ENCODE results near the gene CA12.
"Not testable (repeated sequence)": the region's sequence is repeated elsewhere in the genome, so short reads cannot be mapped to it uniquely, and the experiment has no call there.

CA12 gene

DNA sequence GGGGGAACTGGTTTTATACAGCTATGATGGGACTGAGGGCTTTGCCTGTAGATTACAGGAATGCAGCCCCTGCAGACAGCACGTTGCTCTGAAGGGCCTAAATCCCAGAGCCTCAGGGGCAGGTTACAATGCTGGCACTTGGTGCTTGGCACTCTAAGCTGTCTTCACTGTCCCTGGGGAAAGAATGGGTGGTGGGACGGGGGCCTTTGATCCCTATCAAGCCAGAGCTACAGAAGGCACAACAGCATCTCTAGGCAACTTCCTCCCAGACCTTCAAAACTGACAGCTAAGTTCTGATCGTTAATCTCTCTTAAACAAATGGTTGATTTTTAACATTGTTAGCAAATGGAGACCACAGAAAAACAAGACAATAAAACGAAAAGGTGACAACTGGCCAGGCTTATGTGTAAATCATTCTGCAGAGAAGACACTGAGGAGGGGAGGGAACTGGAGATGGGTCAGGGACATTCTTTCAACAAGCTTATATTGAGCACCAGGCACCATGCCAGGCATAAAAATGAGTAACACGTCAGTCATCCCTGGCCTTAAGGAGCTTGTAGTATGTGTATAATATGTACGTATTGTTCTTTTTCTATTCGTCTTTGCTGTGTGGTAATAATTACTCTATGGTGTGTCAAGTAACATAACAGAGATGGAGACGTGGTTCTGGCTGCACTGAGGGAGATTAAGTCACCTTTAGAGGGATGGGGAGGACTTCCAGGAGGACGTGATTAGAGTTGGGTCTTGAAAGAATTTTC is 49.1 kb downstream of the CA12 start:
- DNase-seq: no peak

DNA sequence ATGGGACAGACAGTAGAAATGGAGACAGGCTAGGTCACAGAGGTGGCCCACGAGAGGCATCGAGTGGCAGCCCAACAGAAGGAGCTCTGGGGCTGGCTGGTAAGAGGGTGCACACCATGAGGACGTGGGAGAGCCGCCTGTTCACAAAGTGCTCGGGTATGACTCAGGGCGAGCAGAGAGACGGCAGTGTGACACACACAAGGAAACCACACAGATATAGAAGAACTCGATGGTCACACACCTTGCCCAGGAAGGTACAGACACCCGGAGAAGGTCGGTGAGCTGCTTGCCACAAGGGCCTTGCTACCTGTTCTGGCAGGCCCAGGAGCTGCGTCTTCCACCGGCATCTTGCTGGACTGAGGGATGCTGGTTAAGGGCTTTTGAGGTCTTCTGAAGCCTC is 50.2 kb downstream of the CA12 start:
- DNase-seq: no peak

- DNase-seq: no peak
Observed at GRCh38 chr15:63330926-63331325, 50.7 kb downstream of the CA12 start.

DNA sequence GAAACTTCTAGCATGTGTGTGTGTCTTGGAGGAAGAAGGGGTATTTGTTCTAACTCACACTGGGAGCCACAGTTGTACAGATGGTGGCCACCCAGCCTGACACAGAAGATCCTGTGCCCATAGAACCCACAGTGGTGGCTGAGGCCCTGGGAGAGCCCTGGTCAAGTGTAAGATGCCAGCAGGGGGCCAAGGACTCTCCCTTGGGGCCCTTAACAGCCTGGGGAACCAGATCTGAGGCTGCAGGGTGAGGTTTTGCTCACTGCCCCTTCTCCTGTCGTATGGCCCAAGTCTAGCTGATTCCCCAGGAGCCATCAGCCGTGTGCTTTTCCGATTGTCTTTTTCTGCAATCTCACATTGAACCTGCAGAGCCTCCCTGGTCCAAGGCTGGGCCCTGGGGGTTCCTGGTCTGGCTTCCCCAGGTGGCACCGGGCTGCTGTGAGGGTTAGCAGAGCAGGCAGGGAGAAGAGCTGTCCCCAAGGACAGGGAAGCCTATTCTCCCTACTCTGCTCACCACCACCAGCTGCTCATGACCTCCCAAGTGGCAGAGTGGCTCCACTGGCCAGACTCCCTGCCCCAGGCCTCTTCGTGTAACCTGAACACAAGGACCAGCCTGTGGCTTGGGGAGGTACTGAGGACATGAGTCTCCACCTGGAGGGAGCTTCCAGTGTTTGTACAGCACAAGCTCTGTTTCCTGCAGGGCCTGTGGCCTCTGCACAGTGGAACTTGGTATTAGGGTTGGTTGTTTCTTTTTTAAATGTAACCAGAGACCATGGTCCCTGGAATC is 51.9 kb downstream of the CA12 start:
- no peak for DNase-seq

- no peak for DNase-seq
Observed at GRCh38 chr15:63327648-63328421, 53.8 kb downstream of the CA12 start.

- no peak for DNase-seq
Observed at GRCh38 chr15:63324770-63325169, 56.9 kb downstream of the CA12 start.

GRCh38 chr15:63323798-63324563 is 57.7 kb downstream of the CA12 start:
- DNase-seq: no peak

DNA sequence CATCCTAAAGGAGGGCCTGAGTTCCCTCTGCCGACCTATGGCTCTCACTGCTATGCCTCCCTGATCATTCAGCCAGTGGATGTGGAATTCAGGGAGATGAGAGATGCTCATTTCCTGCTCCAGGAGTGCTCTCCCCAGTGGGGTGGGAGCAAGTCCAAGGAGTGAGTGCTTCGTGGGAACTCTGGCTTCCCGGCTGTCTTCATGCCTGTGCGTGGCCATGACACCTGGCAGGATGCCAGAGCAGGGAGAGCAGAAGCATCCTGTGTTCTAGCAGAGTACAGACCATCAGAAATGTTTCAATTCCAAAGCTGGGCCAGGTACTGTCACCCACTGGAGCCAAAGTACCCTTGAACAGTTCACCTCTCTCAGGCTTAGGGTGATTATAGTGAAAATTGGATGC is 59.1 kb downstream of the CA12 start:
- no peak for DNase-seq

GRCh38 chr15:63321462-63321861 is 60.2 kb downstream of the CA12 start:
- DNase-seq: no peak

GRCh38 chr15:63320981-63321380 is 60.7 kb downstream of the CA12 start:
- DNase-seq: not testable (repeated sequence)

GRCh38 chr15:63320446-63320845 is 61.2 kb downstream of the CA12 start:
- DNase-seq: not testable (repeated sequence)

GRCh38 chr15:63319065-63319464 is 62.6 kb downstream of the CA12 start:
- DNase-seq: no peak

DNA sequence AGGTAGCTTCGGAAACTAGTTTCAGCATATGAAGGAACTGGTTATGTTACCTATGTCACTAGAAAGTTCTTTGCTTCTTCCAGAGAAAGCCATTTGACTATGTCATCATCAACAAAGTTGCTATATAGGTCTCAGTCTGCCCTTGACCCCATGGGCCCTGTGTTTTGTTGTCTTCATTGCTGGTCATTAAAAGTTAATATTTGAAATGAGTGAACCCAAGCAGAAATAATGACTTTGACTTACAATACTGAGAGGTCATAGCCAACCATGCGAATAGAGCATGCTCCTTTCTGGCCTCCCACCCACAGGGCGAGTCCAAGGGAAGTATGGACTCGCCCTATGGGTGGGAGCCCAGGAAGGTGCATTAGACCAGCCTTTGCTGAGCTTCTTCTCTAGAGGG is 63.3 kb downstream of the CA12 start:
- no peak for DNase-seq

DNA sequence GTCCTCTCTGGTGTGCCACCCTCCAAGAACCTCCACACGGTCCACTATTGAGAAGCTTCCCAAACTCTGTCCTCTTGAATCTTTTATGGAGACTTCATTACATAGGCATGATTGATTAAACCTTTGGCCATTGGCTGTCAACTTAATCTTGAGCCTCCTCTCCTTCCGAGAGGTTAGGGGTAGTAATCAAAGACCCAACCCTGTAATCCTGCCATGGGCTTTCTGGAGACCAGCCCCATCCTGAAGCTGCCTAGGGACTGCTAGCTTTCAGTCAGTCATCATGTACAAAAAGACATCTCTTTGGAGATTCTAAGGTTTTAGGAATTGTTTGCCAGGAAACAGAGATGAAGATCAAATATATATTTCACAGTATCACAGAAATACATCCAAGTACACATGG is 67.2 kb downstream of the CA12 start:
- DNase-seq: no peak

DNA sequence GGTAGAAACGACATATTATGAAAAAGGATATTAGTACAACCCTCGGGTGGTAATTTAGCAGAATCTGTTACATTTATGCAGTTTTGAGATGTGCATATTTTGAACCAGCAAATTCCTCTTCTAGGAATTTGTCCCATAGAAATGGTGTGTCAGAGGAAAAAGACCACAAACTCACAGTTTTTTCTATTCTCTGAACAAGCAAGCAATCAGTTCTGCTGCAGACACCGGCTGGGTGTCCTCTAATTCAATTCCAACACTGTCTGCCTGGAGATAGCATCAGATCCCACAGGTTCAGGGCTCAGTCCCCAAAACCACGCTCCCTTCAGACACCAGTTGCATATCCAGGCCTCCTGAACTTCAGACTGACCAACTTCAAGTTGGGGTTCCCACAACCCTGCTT is 67.8 kb downstream of the CA12 start:
- no peak for DNase-seq

DNA sequence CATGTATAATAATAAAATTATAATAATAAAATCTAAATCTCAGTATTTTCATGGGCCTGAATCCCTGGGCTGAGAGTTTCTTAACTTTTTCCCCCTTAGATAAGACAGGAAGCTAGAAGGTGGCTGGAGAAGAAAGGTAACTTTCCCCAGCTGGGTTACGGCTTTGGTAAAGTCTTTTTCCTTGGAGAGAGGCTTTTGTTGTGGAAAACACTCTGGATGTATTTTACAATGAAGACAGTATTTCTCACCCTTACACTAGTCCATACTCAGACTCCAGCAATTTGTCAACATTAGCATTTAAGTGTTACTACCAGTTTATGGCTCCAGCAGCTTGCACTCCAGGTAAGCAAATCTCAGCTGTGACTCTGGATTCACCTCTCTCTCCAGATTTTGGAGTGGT is 69.4 kb downstream of the CA12 start:
- DNase-seq: no peak

DNA sequence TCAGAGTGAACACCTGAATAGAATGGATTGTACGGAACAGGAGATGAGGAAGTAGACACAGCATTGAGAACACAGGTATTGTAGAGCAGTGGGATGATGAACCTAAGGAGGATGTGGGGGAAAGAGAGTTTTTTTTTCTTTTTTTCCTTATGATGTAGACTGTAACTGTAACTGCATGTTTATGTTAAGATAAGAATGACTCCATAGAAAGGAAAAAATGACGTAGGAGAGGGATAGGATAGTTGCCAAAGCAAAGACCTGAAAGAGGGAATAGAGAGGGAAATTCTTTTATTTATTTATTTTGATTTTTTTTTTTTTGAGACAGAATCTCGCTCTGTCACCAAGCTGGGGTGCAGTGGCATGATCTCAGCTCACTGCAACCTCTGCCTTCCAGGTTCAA is 71.0 kb downstream of the CA12 start:
- no peak for DNase-seq

DNA sequence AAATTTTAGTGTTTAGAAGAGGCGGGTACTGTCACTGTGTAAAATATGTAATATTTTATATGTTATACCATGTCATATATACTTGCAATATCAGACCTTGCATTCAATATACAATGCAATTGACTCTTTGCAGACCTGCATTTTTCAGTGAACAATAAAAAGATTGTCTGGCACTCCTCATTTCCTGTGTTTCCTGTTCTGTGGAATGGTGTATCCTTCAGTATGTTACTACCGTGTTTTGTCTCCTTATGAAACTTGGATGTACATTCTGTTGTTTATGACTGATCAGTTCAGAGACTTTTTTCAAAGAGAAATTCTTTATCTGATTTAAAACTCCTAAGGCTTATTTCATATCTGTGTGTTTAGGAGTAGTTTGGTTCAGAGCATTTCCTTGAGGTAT is 72.7 kb downstream of the CA12 start:
- DNase-seq: no peak

DNA sequence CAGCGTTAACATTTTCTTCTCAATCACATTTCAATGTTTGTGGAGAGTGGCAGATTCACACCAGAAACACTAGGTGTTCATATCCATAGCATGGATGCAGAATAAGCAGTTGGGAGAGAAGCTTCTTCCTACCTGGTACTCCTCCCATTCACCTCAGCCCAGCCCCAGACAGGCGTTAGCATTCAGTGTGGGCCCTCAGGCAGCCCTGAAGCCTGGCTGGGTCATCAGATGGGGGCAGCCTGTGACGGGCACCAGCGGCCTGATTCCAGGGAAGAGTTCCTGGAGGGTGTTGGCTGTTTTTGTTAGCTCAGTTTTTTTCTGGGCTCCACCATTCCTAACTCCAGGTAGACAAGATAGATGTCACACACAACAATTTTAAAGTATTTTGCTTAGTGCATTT is 73.2 kb downstream of the CA12 start:
- no peak for DNase-seq

- no peak for DNase-seq
Observed at GRCh38 chr15:63306492-63307073, 75.1 kb downstream of the CA12 start.

GRCh38 chr15:63305260-63305659 is 76.4 kb downstream of the CA12 start:
- DNase-seq: no peak

- DNase-seq: no peak
Observed at GRCh38 chr15:63301088-63301487, 80.6 kb downstream of the CA12 start.
